GM23248 (cell line): Measurements from ENCODE around the gene SLC45A1. TPM values are rescaled to one million over a fixed set of nuclear protein-coding genes. Genes with fewer than 3 reads are reported as not detected.
A peak's percentile ranks its signal among the peaks of the same experiment; 100 is the strongest.

Source experiments
- DNase-seq: peaks from one replicate; pipeline ENCODE4 v3.0.0-alpha.2; 2015
- H2AFZ ChIP-seq: fragments of 200-600 bp; sonication (generic); 2 replicates; pipeline ENCODE4 v1.6.1; 2016; ENCODE audit warnings: antibody characterized with exemption
- H3F3A ChIP-seq: fragments of 200-600 bp; sonication (generic); 2 replicates; pipeline ENCODE4 v1.6.1; 2016; ENCODE audit warnings: mild to moderate bottlenecking, antibody characterized with exemption, mixed run types; ENCODE audit not compliant: insufficient read depth
- H3K27ac ChIP-seq: fragments of 200-600 bp; sonication (generic); 2 replicates; pipeline ENCODE4 v1.5.1; 2016; ENCODE audit warnings: mild to moderate bottlenecking
- H3K27me3 ChIP-seq: fragments of 200-600 bp; sonication (generic); replicated peaks from 2 replicates; pipeline ENCODE4 v1.6.1; 2016; ENCODE audit warnings: mild to moderate bottlenecking; ENCODE audit not compliant: insufficient read depth
- H3K36me3 ChIP-seq: fragments of 200-600 bp; sonication (generic); 2 replicates; pipeline ENCODE4 v1.6.1; 2016; ENCODE audit warnings: low read depth, mild to moderate bottlenecking
- H3K4me1 ChIP-seq: fragments of 200-600 bp; sonication (generic); 2 replicates; pipeline ENCODE4 v1.6.1; 2016; ENCODE audit warnings: mild to moderate bottlenecking; ENCODE audit not compliant: insufficient read depth
- H3K4me2 ChIP-seq: fragments of 200-600 bp; sonication (generic); one replicate; pipeline ENCODE4 v1.6.1; 2016; ENCODE audit warnings: mild to moderate bottlenecking; ENCODE audit not compliant: unreplicated experiment
- H3K4me3 ChIP-seq: fragments of 200-600 bp; sonication (generic); 2 replicates; pipeline ENCODE4 v1.5.1; 2016; ENCODE audit warnings: mild to moderate bottlenecking
- H3K79me2 ChIP-seq: fragments of 200-600 bp; sonication (generic); 2 replicates; pipeline ENCODE4 v1.6.1; 2016; ENCODE audit warnings: mild to moderate bottlenecking; ENCODE audit not compliant: insufficient read depth
- H3K9ac ChIP-seq: fragments of 200-600 bp; sonication (generic); 2 replicates; pipeline ENCODE4 v1.6.1; 2016; ENCODE audit warnings: mild to moderate bottlenecking
- H3K9me2 ChIP-seq: fragments of 200-600 bp; sonication (generic); 2 replicates; pipeline ENCODE4 v1.6.1; 2016; ENCODE audit warnings: mixed run types, mild to moderate bottlenecking, moderate library complexity; ENCODE audit not compliant: insufficient read depth
- H3K9me3 ChIP-seq: fragments of 200-600 bp; sonication (generic); one replicate; pipeline ENCODE4 v1.6.1; 2017; ENCODE audit warnings: low read depth
- H4K20me1 ChIP-seq: fragments of 200-600 bp; sonication (generic); 2 replicates; pipeline ENCODE4 v1.6.0; 2016; ENCODE audit not compliant: insufficient read depth
- EZH2 ChIP-seq: fragments of 200-600 bp; sonication (generic); IDR thresholded peaks from 2 replicates; pipeline ENCODE4 v1.6.1; 2018; ENCODE audit warnings: antibody characterized with exemption, mild to moderate bottlenecking; ENCODE audit not compliant: insufficient read depth, poor library complexity, severe bottlenecking
- EZH2phosphoT487 ChIP-seq: fragments of 200-600 bp; sonication (generic); IDR thresholded peaks from 2 replicates; pipeline ENCODE4 v1.6.1; 2018; ENCODE audit warnings: antibody characterized with exemption, moderate library complexity, mild to moderate bottlenecking, low read depth; ENCODE audit not compliant: insufficient read depth
- WGBS, 2 experiments: methylation state at CpG; one replicate each; pipeline ENCODE4 v1.1.6; 2015 to 2017; ENCODE audit warnings: low lambda C conversion rate in 2 of 2, low coverage in 1 of 2; ENCODE audit errors: missing lambda C conversion rate in 2 of 2; 5-methylcytosine and 5-hydroxymethylcytosine counted together
- in situ Hi-C: fragments of 300-500 bp; cut with MboI; formaldehyde crosslinking; loops from 2 replicates; pipeline ENCODE4 v1.15.0; 2020
- polyA plus RNA-seq: library from polyadenylated mRNA; unstranded; fragments of >200 nt; fragmentation: Nextera tagmentation; extraction: Ambion mirVana; gene quantifications from 2 replicates; pipeline ENCODE4 v1.2.1, GENCODE V29; 2016
- total RNA-seq: library from RNA; depleted of rRNA; stranded (reverse); fragments of >200 nt; shearing (Covaris generic); gene quantifications from 2 replicates; pipeline ENCODE4 v1.2.3, GENCODE V29; 2014

Gene SLC45A1
- total and polyA plus RNA-seq, 2 experiments from 2014 or later: 0.97 to 1.9 TPM

DNA sequence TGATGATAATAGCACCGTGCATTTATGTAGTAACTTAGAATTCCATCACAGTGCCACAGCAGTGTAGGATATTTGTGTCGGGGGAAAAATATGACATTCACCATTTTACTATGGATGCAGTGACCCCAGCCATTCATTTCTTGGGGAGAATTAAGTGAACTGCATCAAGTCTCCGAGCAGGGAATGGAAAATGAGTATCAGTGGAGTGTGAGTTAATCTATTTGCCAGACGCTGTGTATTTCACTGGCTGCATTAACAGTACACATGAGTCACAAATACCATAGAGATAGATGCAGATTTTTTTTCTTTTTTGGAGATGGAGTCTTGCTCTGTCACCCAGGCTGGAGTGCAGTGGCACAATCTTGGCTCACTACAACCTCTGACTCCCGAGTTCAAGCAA is 33.8 kb upstream of the SLC45A1 start:
- H3K9me2 ChIP-seq: no peaks in the 10 kb centered on the region
- no peaks in the 10 kb centered on the region for H3K27me3 ChIP-seq
- H3K36me3 ChIP-seq: no peaks in the 10 kb centered on the region
- DNase-seq: peak; percentile 83
- no peak overlapping the region for H3K4me3 ChIP-seq
- no peaks in the 10 kb centered on the region for H3K9me3 ChIP-seq
- H2AFZ ChIP-seq: no peak overlapping the region
- 27 to 38% methylated on average over 5 of the region's 5 CpGs for WGBS, 2 experiments
- no peaks in the 10 kb centered on the region for H3K79me2 ChIP-seq
- H4K20me1 ChIP-seq: no peaks in the 10 kb centered on the region
- peaks cover 7% of the 10 kb centered on the region; the same call in 1 of the 2 replicates for H3F3A ChIP-seq
- H3K4me1 ChIP-seq: no peaks in the 10 kb centered on the region
- TF ChIP-seq EZH2: no peak
- TF ChIP-seq EZH2phosphoT487: no peak
- no peak overlapping the region for H3K27ac ChIP-seq
- H3K4me2 ChIP-seq: no peak overlapping the region
- in situ Hi-C loops: no loop called here
- no peak overlapping the region for H3K9ac ChIP-seq

DNA sequence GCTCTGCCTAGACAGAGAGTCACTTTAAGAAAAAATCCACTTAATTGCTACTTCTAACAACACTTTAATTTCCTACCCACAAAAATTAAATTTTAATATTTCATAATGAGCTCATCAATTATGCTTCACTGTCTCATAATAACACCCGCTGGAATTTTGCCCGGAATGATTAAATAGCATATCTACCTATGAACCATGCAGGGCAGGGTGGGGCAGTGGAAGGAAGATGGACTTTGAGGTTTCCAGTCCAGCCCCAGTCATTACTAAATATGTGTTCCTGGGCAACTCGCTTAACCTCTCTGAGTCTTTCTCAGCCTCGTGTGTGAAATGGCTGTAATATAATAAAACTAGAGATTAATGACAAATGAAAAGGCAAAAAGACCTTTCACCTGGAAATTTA is 32.8 kb upstream of the SLC45A1 start:
- WGBS, 2 experiments: 92 to 93% methylated on average over 4 of the region's 4 CpGs
- H3K27ac ChIP-seq: no peak overlapping the region

DNA sequence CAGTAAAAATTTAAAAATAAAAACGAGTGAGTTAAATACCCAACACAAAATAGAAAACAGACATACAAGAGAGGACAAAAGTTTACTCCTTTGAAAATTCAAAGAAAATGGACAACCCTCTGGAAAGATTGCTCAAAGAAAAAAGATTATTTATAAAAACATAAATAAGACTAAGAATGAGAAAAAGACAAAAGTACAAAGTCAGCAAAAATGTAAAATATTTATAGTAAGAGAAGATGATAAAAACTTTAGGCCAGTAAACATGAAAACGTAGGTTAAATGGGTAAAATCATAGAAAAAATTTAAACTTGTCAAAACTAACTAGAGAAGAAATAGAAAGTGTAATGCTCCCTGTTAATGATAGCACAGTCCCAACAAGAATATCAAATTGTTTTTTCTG is 31.9 kb upstream of the SLC45A1 start:
- no peak for DNase-seq
- no peaks in the 10 kb centered on the region for H4K20me1 ChIP-seq
- no peaks in the 10 kb centered on the region for H3K36me3 ChIP-seq
- no peaks in the 10 kb centered on the region for H3K4me1 ChIP-seq
- 56 to 65% methylated on average over 2 of the region's 2 CpGs for WGBS, 2 experiments
- H3K79me2 ChIP-seq: no peaks in the 10 kb centered on the region
- H3K27ac ChIP-seq: no peak overlapping the region
- no peak overlapping the region for H3K9ac ChIP-seq
- H3K9me3 ChIP-seq: no peaks in the 10 kb centered on the region
- peaks cover 7% of the 10 kb centered on the region; the same call in 1 of the 2 replicates for H3F3A ChIP-seq
- H2AFZ ChIP-seq: no peak overlapping the region
- in situ Hi-C loops: no loop called here
- H3K4me3 ChIP-seq: no peak overlapping the region
- no peaks in the 10 kb centered on the region for H3K9me2 ChIP-seq
- no peak overlapping the region for H3K4me2 ChIP-seq
- TF ChIP-seq EZH2 (no peak), EZH2phosphoT487 (no peak)
- no peaks in the 10 kb centered on the region for H3K27me3 ChIP-seq

More for the DNA sequence above, 32.8 kb upstream of the SLC45A1 start:
- Histone ChIP-seq H3K36me3 (no peaks in the 10 kb centered on the region), H3K4me2 (no peak overlapping the region), H3F3A (peaks cover 7% of the 10 kb centered on the region; the same call in 1 of the 2 replicates), H3K27me3 (no peaks in the 10 kb centered on the region), H3K4me1 (no peaks in the 10 kb centered on the region), H3K79me2 (no peaks in the 10 kb centered on the region), H3K9me3 (no peaks in the 10 kb centered on the region), H4K20me1 (no peaks in the 10 kb centered on the region), H2AFZ (no peak overlapping the region), H3K9ac (no peak overlapping the region), H3K9me2 (no peaks in the 10 kb centered on the region), H3K4me3 (no peak overlapping the region)
- no peak for DNase-seq
- in situ Hi-C loops: no loop called here
- no peak for TF ChIP-seq EZH2
- no peak for TF ChIP-seq EZH2phosphoT487

DNA sequence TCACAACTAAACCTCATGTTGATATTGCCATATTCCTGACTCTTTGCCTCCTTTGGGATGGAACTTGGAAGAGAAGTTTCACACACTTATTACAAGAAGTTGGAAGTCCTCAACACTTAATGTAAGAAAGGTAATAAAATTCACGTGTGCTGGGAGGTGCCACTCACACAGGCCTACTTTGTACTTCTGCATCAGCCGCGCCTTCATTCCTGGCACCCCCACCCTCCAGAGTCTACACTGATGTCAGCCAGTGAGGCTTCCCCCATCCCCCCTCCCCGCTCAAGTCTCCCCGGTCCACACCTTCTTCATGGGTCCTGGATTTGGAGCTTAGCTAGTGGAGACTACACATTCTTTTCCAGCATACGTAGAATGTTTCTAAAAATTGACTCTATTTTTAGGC is 24.8 kb upstream of the SLC45A1 start:
- H3K9me2 ChIP-seq: no peaks in the 10 kb centered on the region
- no peaks in the 10 kb centered on the region for H4K20me1 ChIP-seq
- DNase-seq: no peak
- WGBS, 2 experiments: 81 to 83% methylated on average over 6 of the region's 6 CpGs
- H3K27me3 ChIP-seq: no peaks in the 10 kb centered on the region
- H3K4me3 ChIP-seq: no peak overlapping the region
- no peaks in the 10 kb centered on the region for H3K9me3 ChIP-seq
- H3K4me2 ChIP-seq: no peak overlapping the region
- in situ Hi-C loops: no loop called here
- TF ChIP-seq EZH2phosphoT487 (no peak), EZH2 (no peak)
- no peak overlapping the region for H2AFZ ChIP-seq
- no peaks in the 10 kb centered on the region for H3K4me1 ChIP-seq
- H3K79me2 ChIP-seq: no peaks in the 10 kb centered on the region
- no peaks in the 10 kb centered on the region for H3F3A ChIP-seq
- H3K36me3 ChIP-seq: no peaks in the 10 kb centered on the region
- no peak overlapping the region for H3K27ac ChIP-seq
- H3K9ac ChIP-seq: no peak overlapping the region

DNA sequence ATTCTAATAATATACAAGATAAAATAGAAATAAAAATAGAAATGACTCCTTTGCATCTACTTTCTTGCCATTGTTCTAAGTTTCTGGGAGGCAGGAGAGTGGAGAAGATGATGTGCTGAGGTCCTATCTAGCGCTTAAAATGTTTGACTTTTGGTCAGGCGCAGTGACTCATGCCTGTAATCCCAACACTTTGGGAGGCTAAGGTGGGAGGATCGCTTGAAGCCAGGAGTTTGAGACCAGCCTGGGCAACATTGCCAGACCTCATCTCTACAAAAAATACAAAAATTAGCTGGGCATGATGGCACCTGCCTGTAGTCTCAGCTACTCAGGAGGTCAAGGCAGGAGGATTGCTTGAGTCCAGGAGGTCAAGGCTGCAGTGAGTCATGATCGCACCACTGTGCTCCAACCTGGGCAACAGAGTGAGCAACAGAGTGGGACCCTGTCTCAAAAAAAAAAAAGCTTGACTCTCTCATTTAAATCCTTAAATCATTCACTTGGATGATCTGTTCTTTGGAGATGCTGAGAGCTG is 24.2 kb upstream of the SLC45A1 start:
- H3K27ac ChIP-seq: no peak overlapping the region
- H3K4me1 ChIP-seq: no peaks in the 10 kb centered on the region
- no peaks in the 10 kb centered on the region for H3K9me2 ChIP-seq
- no peaks in the 10 kb centered on the region for H3K27me3 ChIP-seq
- WGBS, 2 experiments: 95 to 98% methylated on average over 4 of the region's 4 CpGs
- no peak overlapping the region for H2AFZ ChIP-seq
- TF ChIP-seq EZH2: no peak
- TF ChIP-seq EZH2phosphoT487: no peak
- no peak overlapping the region for H3K9ac ChIP-seq
- no peaks in the 10 kb centered on the region for H3K36me3 ChIP-seq
- H4K20me1 ChIP-seq: no peaks in the 10 kb centered on the region
- no peak for DNase-seq
- no peaks in the 10 kb centered on the region for H3K9me3 ChIP-seq
- no peaks in the 10 kb centered on the region for H3F3A ChIP-seq
- in situ Hi-C loops: no loop called here
- no peak overlapping the region for H3K4me2 ChIP-seq
- no peaks in the 10 kb centered on the region for H3K79me2 ChIP-seq
- H3K4me3 ChIP-seq: no peak overlapping the region
